HepG2 (cell line): Measurements from ENCODE around the gene LIM2. TPM values are rescaled to one million over a fixed set of nuclear protein-coding genes. Genes with fewer than 3 reads are reported as not detected.

ENCODE experiments used
- ATAC-seq: fragments of 200-7000 bp; cut with Tn5 transposase; 3 replicates; pipeline ENCODE4 v1.9.1; 2020; ENCODE audit warnings: mild to moderate bottlenecking, moderate library complexity
- BruUV-seq: library from RNA; stranded (reverse); fragments of 400-500 nt; replicated peaks from 2 replicates; lab custom pipeline; 2021; lab: Mats Ljungman, UMichigan
- CTCF ChIA-PET: fragments of 300-600 bp; formaldehyde crosslinking; extraction: SDS; loops from one replicate; lab custom pipeline; 2021; ENCODE audit warnings: low total read pairs, inconsistent platforms, low intra/inter-chr PET ratio; lab: Yijun Ruan, JAX
- POLR2A ChIA-PET: fragments of 350-600 bp; sonication (Branson Sonifier 250); formaldehyde crosslinking; loops from one replicate; lab custom pipeline; 2020; ENCODE audit warnings: antibody characterized with exemption, inconsistent platforms; lab: Yijun Ruan, JAX
- DNase-seq: peaks from one replicate; pipeline ENCODE4 v3.0.0-alpha.2; 2015; ENCODE audit warnings: low spot score
- FAIRE-seq: peaks from 3 replicates; lab custom pipeline; 2011; peaks lifted over from hg19 to GRCh38; lab: Jason Lieb, UNC
- H2AFZ ChIP-seq: one replicate; pipeline ENCODE4 v1.6.1; 2011; ENCODE audit warnings: low read length, inconsistent platforms
- H3K27ac ChIP-seq: fragments of 300-600 bp; 3 replicates; pipeline ENCODE4 v1.8.0; 2011; ENCODE audit warnings: mixed run types, mild to moderate bottlenecking, mixed read lengths, low read length, inconsistent platforms; ENCODE audit not compliant: insufficient read depth; ENCODE audit errors: extremely low read length
- H3K27me3 ChIP-seq, 2 experiments: fragments of 200-600 bp in 1 of 2; 2 replicates in 1 of 2; 3 replicates in 1 of 2; pipeline versions ENCODE4 v1.6.0 to v1.8.0; 2011; ENCODE audit warnings: low read length in 2 of 2, mild to moderate bottlenecking in 2 of 2, moderate library complexity in 2 of 2, inconsistent platforms in 1 of 2; ENCODE audit not compliant: insufficient read depth in 2 of 2, control insufficient read depth in 1 of 2
- H3K36me3 ChIP-seq, 2 experiments: fragments of 200-600 bp in 1 of 2; replicated peaks in 1 of 2; 2 replicates in 1 of 2; 3 replicates in 1 of 2; pipeline versions ENCODE4 v1.5.1 to v1.8.0; 2011; ENCODE audit warnings: low read length in 2 of 2, inconsistent platforms in 1 of 2; ENCODE audit not compliant: insufficient read depth in 2 of 2, control insufficient read depth in 1 of 2
- H3K4me1 ChIP-seq: 2 replicates; pipeline ENCODE4 v1.5.1; 2012; ENCODE audit warnings: low read length, inconsistent platforms; ENCODE audit not compliant: insufficient read depth
- H3K4me2 ChIP-seq: 2 replicates; pipeline ENCODE4 v1.6.0; 2011; ENCODE audit warnings: low read depth, low read length, inconsistent platforms
- H3K4me3 ChIP-seq, 3 experiments: fragments of 200-600 bp in 1 of 3; sonication (generic), shearing (Covaris generic) in 1 of 3; replicated peaks in 1 of 3; 2 replicates each; pipeline ENCODE4 v1.5.1; 2011 to 2016; ENCODE audit warnings: low read length in 3 of 3, inconsistent platforms in 2 of 3, low read depth in 2 of 3, mild to moderate bottlenecking in 2 of 3, control low read depth in 1 of 3, mixed read lengths in 1 of 3; ENCODE audit not compliant: insufficient read depth in 1 of 3
- H3K79me2 ChIP-seq: one replicate; pipeline ENCODE4 v1.6.1; 2011; ENCODE audit warnings: low read length, inconsistent platforms; ENCODE audit not compliant: insufficient read depth
- H3K9ac ChIP-seq: 2 replicates; pipeline ENCODE4 v1.6.0; 2011; ENCODE audit warnings: mild to moderate bottlenecking, low read depth, low read length, inconsistent platforms; ENCODE audit not compliant: insufficient read depth
- H3K9me3 ChIP-seq: 2 replicates; pipeline ENCODE4 v1.5.1; 2012; ENCODE audit warnings: mild to moderate bottlenecking, low read length
- H4K20me1 ChIP-seq: 2 replicates; pipeline ENCODE4 v1.6.0; 2011; ENCODE audit warnings: inconsistent platforms, mild to moderate bottlenecking, low read length, moderate library complexity; ENCODE audit not compliant: insufficient read depth
- AGO2 ChIP-seq: fragments of 200-400 bp; formaldehyde crosslinking; optimal IDR thresholded peaks from 2 replicates; pipeline ENCODE3; 2017; ENCODE audit warnings: mild to moderate bottlenecking, low read depth, low read length, moderate library complexity
- ARNT2 ChIP-seq: sonication (generic); formaldehyde crosslinking; IDR thresholded peaks from 2 replicates; pipeline ENCODE4 v1.8.0; 2022; ENCODE audit warnings: mild to moderate bottlenecking, low read depth, missing genetic modification reagents, moderate library complexity
- CEBPG ChIP-seq: IDR thresholded peaks from 2 replicates; pipeline ENCODE4 v1.6.1; 2016
- FOXO1 ChIP-seq: sonication (generic); formaldehyde crosslinking; IDR thresholded peaks from 2 replicates; pipeline ENCODE4 v1.4.0; 2020; ENCODE audit warnings: missing genetic modification reagents
- KLF11 ChIP-seq: IDR thresholded peaks from 2 replicates; pipeline ENCODE4 v1.6.1; 2016; ENCODE audit warnings: missing compliant biosample characterization
- MTA1 ChIP-seq: sonication (generic); formaldehyde crosslinking; IDR thresholded peaks from 2 replicates; pipeline ENCODE4 v1.4.0; 2020; ENCODE audit warnings: missing genetic modification reagents, mild to moderate bottlenecking, borderline replicate concordance
- MTF2 ChIP-seq: sonication (generic); formaldehyde crosslinking; IDR thresholded peaks from 2 replicates; pipeline ENCODE4 v1.5.0; 2020; ENCODE audit warnings: missing genetic modification reagents, borderline replicate concordance
- SRSF1 ChIP-seq: fragments of 200-400 bp; formaldehyde crosslinking; optimal IDR thresholded peaks from 2 replicates; pipeline ENCODE3; 2017; ENCODE audit warnings: mild to moderate bottlenecking, low read depth, low read length, moderate library complexity
- TCF7 ChIP-seq: sonication (generic); IDR thresholded peaks from 2 replicates; pipeline ENCODE4 v1.6.1; 2016; ENCODE audit warnings: antibody characterized with exemption, low read depth
- ZBTB49 ChIP-seq: sonication (generic); formaldehyde crosslinking; IDR thresholded peaks from 2 replicates; pipeline ENCODE4 v1.4.0; 2020; ENCODE audit warnings: missing genetic modification reagents, borderline replicate concordance
- ZNF44 ChIP-seq: sonication (generic); formaldehyde crosslinking; IDR thresholded peaks from 2 replicates; pipeline ENCODE4 v1.5.1; 2020; ENCODE audit warnings: mild to moderate bottlenecking, missing genetic modification reagents
- ZNF883 ChIP-seq: sonication (generic); formaldehyde crosslinking; IDR thresholded peaks from 2 replicates; pipeline ENCODE4 v1.5.1; 2020; ENCODE audit warnings: mild to moderate bottlenecking, missing genetic modification reagents; ENCODE audit errors: not compliant biosample characterization
- WGBS: methylation state at CpG from one replicate; pipeline ENCODE4 v1.1.6; 2017; ENCODE audit warnings: low lambda C conversion rate; 5-methylcytosine and 5-hydroxymethylcytosine counted together
- in situ Hi-C: cut with HindIII; loops from 2 replicates; pipeline ENCODE4 v1.10.0; 2017; ENCODE audit warnings: low pct_unique_long_range_greater_than_20kb; ENCODE audit not compliant: extremely low pct_ligation_motif_present
- intact Hi-C: fragments of 100-400 bp; cut with micrococcal nuclease; formaldehyde crosslinking; loops from one replicate; pipeline ENCODE4 v1.10.0; 2022; ENCODE audit not compliant: unreplicated experiment
- polyA plus RNA-seq, 8 experiments: library from polyadenylated mRNA; depleted of rRNA in 3 of 8; stranded (reverse) in 7 of 8; unstranded in 1 of 8; fragments of >200 nt; fragmentation: Illumina TruSeq in 4 of 8; extraction: Trizol in 4 of 8; gene quantifications; 2 replicates each; pipeline versions ENCODE4 v1.2.1 to v1.2.3, GENCODE V29; 2011 to 2016; ENCODE audit warnings: low read depth in 4 of 8, missing spikeins in 1 of 8, mixed read lengths in 1 of 8; ENCODE audit not compliant: insufficient read depth in 1 of 8
- total RNA-seq, 5 experiments: library from RNA; depleted of rRNA; stranded (reverse); fragments of >200 nt; fragmentation: Illumina TruSeq; extraction: Trizol; gene quantifications; 2 replicates each; pipeline ENCODE4 v1.2.3, GENCODE V29; 2016; ENCODE audit warnings: low read depth in 1 of 5
- TF ChIP-seq, protein P1 (sequence below): sonication (generic); formaldehyde crosslinking; IDR thresholded peaks from 2 replicates; pipeline ENCODE4 v1.4.0; 2020; ENCODE audit warnings: missing genetic modification reagents
- TF ChIP-seq, protein P2 (sequence below): fragments of 450-650 bp; IDR thresholded peaks from 2 replicates; pipeline ENCODE4 v1.6.1; 2017; ENCODE audit warnings: mild to moderate bottlenecking

The LIM2 gene
- total and polyA plus RNA-seq, 2 of the 13 experiments (the other 11 are each of a cell fraction or from before 2014, with no cell fraction given), result 1.3 TPM; not detected in 1

DNA sequence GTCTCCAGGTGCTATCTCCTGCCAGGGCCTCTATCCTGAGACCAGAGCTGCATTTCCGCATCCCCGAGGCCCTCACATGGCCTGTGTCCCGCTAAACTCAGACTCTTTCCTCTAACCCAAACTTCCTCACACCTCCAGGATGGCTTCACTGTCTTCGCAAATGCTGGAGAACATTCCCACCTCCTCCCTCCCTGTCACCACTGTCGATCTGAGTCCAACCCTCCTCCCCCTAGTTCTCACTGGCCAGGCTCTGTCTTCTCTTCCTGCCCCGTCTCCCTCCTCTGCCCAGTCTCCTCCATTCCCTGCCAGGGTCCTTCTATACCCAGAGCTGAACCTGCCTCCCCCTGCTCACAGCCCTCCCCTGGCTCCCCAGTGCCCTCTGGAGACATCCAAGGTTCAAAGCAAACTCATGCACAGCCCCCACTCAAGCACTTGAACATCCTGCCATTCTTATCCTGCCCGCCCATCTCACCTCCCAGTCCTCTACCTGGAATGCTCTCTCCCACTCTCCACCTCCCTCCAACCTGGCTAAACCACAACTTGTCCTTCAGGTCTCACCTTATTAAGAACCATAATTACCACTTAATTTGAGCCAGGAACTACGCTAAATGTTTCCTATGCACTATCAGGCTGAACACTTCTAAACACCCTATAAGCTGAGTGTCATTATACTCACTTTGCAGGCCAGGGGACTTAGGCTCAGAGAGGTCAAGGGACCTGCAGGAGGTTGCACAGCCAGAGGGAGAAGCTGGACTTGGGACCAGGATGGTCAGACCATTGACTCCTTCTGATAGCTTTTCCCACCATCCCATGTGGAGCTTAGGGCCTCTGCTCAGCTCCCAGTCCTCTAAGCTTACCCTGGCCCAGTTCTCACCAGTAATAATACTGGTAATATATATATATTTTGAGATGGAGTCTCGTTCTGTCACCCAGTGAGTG is 44.9 kb downstream of the LIM2 start (continued):
- TF ChIP-seq, protein P1, sequence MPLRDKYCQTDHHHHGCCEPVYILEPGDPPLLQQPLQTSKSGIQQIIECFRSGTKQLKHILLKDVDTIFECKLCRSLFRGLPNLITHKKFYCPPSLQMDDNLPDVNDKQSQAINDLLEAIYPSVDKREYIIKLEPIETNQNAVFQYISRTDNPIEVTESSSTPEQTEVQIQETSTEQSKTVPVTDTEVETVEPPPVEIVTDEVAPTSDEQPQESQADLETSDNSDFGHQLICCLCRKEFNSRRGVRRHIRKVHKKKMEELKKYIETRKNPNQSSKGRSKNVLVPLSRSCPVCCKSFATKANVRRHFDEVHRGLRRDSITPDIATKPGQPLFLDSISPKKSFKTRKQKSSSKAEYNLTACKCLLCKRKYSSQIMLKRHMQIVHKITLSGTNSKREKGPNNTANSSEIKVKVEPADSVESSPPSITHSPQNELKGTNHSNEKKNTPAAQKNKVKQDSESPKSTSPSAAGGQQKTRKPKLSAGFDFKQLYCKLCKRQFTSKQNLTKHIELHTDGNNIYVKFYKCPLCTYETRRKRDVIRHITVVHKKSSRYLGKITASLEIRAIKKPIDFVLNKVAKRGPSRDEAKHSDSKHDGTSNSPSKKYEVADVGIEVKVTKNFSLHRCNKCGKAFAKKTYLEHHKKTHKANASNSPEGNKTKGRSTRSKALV (CRISPR knock-in tag), result no peak
- TF ChIP-seq CEBPG (no peak), MTF2 (CRISPR knock-in tag) (no peak), ARNT2 (CRISPR knock-in tag) (no peak), MTA1 (no peak), ZNF883 (no peak), FOXO1 (CRISPR knock-in tag) (no peak), AGO2 (peak; percentile 6), ZNF44 (CRISPR knock-in tag) (no peak)

DNA sequence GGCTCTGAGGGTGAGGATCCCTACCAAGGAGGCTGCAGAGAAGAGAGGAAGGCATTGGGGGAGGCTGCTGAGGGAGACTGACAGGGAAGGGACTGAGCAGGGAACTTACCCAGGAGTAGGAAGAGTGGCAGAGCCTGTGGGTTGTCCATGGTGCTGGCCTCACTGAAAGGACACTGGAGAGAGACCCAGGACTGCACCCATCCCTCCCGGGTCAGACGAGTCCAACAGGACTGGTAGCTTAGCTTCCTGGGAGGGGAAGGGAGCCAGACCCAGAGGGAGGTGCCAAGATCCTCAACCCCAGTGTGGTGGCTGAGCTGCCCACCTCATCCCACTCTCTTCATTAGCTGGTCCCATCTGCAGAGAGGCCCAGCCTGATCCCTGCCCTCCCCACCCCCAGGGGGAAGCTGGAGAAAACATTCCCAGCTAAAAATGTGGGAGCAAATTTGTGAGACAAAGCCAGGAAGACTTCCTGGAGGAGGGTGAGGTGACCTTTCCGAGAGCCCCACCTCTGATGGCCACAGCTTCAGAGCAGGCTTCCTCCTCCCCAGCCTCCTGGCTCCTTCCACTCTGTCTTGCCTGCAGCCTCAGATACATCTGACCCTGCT is 45.7 kb downstream of the LIM2 start, which contains the start of gene VSIG10L:
TSS of gene VSIG10L (minus strand) at position 164 of the 605 bp plus-strand sequence. CDS start at position 149, 15 bp downstream.
- H3K4me3 ChIP-seq, result peak within 1 kb of the TSS; percentile 45 to 64 (median 59); a peak in 5 of 6 replicates
- H3K27me3 ChIP-seq, result no peaks in the 10 kb centered on the region
- FAIRE-seq, result no peak
- H2AFZ ChIP-seq, result no peak within 1 kb of the TSS
- BruUV-seq, result no TSS peak
- H3K9ac ChIP-seq, result peak within 1 kb of the TSS; percentile 73
- H3K36me3 ChIP-seq, result peaks cover 12 to 27% of the 10 kb centered on the region in 2 experiments
- intact Hi-C loops (no loop called here), in situ Hi-C loops (loop anchor here (5.0 kb wide), 1 partner anchor 55 kb away; no protein-coding TSS in a partner anchor)
- H4K20me1 ChIP-seq, result peaks cover 25% of the 10 kb centered on the region; the same call in 1 of the 2 replicates
- no peak for DNase-seq
- CTCF ChIA-PET, result no interaction called here
- POLR2A ChIA-PET, result interaction anchor here (1.2 to 6.9 kb wide), 9 partner anchors 9 to 52 kb away, joined by 3 to 211 read pairs (median 27); partner anchors contain the start of genes ETFB, LIM2 and NKG7
- peak within 1 kb of the TSS; percentile 67 for H3K27ac ChIP-seq
- peaks cover 76% of the 10 kb centered on the region for H3K4me1 ChIP-seq
- 8% methylated on average over 2 of the region's 3 CpGs for WGBS
- ATAC-seq, result peak; percentile 21
- H3K79me2 ChIP-seq, result peaks cover 5% of the 10 kb centered on the region
- H3K9me3 ChIP-seq, result no peaks in the 10 kb centered on the region
- H3K4me2 ChIP-seq, result peak within 1 kb of the TSS; percentile 71
- TF ChIP-seq ZBTB49 (CRISPR knock-in tag), result no peak
- TF ChIP-seq TCF7, result no peak
- peak; percentile 43 for TF ChIP-seq SRSF1
- TF ChIP-seq, protein P2, sequence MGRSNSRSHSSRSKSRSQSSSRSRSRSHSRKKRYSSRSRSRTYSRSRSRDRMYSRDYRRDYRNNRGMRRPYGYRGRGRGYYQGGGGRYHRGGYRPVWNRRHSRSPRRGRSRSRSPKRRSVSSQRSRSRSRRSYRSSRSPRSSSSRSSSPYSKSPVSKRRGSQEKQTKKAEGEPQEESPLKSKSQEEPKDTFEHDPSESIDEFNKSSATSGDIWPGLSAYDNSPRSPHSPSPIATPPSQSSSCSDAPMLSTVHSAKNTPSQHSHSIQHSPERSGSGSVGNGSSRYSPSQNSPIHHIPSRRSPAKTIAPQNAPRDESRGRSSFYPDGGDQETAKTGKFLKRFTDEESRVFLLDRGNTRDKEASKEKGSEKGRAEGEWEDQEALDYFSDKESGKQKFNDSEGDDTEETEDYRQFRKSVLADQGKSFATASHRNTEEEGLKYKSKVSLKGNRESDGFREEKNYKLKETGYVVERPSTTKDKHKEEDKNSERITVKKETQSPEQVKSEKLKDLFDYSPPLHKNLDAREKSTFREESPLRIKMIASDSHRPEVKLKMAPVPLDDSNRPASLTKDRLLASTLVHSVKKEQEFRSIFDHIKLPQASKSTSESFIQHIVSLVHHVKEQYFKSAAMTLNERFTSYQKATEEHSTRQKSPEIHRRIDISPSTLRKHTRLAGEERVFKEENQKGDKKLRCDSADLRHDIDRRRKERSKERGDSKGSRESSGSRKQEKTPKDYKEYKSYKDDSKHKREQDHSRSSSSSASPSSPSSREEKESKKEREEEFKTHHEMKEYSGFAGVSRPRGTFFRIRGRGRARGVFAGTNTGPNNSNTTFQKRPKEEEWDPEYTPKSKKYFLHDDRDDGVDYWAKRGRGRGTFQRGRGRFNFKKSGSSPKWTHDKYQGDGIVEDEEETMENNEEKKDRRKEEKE, result no peak
- TF ChIP-seq KLF11 (CRISPR knock-in tag), result no peak
